K562 (cell line): ENCODE measurements around the gene CD248. TPM values are rescaled to one million over a fixed set of nuclear protein-coding genes. Genes with fewer than 3 reads are reported as not detected.

ENCODE experiments used
- BACH1 ChIP-seq: fragments of 200-800 bp; sonication (Bioruptor generic); IDR thresholded peaks from 2 replicates; pipeline ENCODE4 v1.6.1; 2016; ENCODE audit warnings: missing genetic modification characterization, missing compliant biosample characterization
- CBX5 ChIP-seq: IDR thresholded peaks from 2 replicates; pipeline ENCODE4 v1.6.1; 2014; ENCODE audit warnings: low read depth, borderline replicate concordance
- DACH1 ChIP-seq: fragments of 450-650 bp; IDR thresholded peaks from 2 replicates; pipeline ENCODE4 v1.6.1; 2018; ENCODE audit not compliant: partially characterized antibody
- ETV6 ChIP-seq, 3 experiments: fragments of 150-350 bp in 1 of 3; sonication (generic) in 1 of 3; formaldehyde crosslinking in 1 of 3; IDR thresholded peaks; 2 replicates each; pipeline versions ENCODE4 v1.6.1 to v1.8.0; 2014 to 2022; ENCODE audit warnings: borderline replicate concordance in 2 of 3, low read depth in 2 of 3, antibody characterized with exemption in 1 of 3, low read length in 1 of 3, mild to moderate bottlenecking in 1 of 3, missing genetic modification reagents in 1 of 3
- KDM2B ChIP-seq: fragments of 250-450 bp; sonication (Bioruptor Pico); IDR thresholded peaks from 2 replicates; pipeline ENCODE4 v1.8.0; 2021; ENCODE audit warnings: mild to moderate bottlenecking, moderate library complexity
- PCBP2 ChIP-seq: fragments of 200-400 bp; formaldehyde crosslinking; IDR thresholded peaks from 2 replicates; pipeline ENCODE4 v1.6.1; 2018; ENCODE audit warnings: low read length, low read depth, mild to moderate bottlenecking, moderate library complexity; ENCODE audit not compliant: poor library complexity, severe bottlenecking
- RBM14 ChIP-seq: fragments of 200-400 bp; formaldehyde crosslinking; IDR thresholded peaks from 2 replicates; pipeline ENCODE4 v1.6.1; 2018; ENCODE audit warnings: low read depth, mild to moderate bottlenecking, low read length, moderate library complexity, borderline replicate concordance; ENCODE audit not compliant: insufficient read depth
- SP2 ChIP-seq: IDR thresholded peaks from 2 replicates; pipeline ENCODE4 v1.6.1; 2011; ENCODE audit warnings: mild to moderate bottlenecking, low read depth, low read length, moderate library complexity; ENCODE audit not compliant: poor library complexity, severe bottlenecking; ENCODE audit errors: extremely low read depth
- TCF3 ChIP-seq: sonication (generic); formaldehyde crosslinking; IDR thresholded peaks from 2 replicates; pipeline ENCODE4 v1.4.0; 2020; ENCODE audit warnings: mild to moderate bottlenecking, missing genetic modification reagents
- TFAP4 ChIP-seq: sonication (generic); formaldehyde crosslinking; IDR thresholded peaks from 2 replicates; pipeline ENCODE4 v1.8.0; 2022; ENCODE audit warnings: missing genetic modification reagents, mild to moderate bottlenecking, moderate library complexity, borderline replicate concordance
- polyA plus RNA-seq, 8 experiments: library from polyadenylated mRNA; depleted of rRNA in 4 of 8; stranded (reverse) in 5 of 8; unstranded in 3 of 8; fragments of >200 nt; fragmentation: Nextera tagmentation in 2 of 8; fragmentation: Illumina TruSeq in 1 of 8; extraction: Ambion mirVana in 2 of 8; extraction: Trizol in 1 of 8; gene quantifications; 2 replicates each; pipeline versions ENCODE4 v1.2.1 to v1.2.3, GENCODE V29; 2011 to 2014; ENCODE audit warnings: inconsistent platforms in 1 of 8, missing spikeins in 1 of 8
- total RNA-seq, 7 experiments: library from RNA; depleted of rRNA in 6 of 7; stranded (reverse); fragments of >200 nt in 6 of 7; fragmentation: Illumina TruSeq in 2 of 7; extraction: Trizol in 2 of 7; gene quantifications; 2 replicates each; pipeline versions ENCODE4 v1.2.1 to v1.2.3, GENCODE V29; 2011 to 2021; ENCODE audit warnings: low replicate concordance in 1 of 7
- TF ChIP-seq, protein P1 (sequence below), 2 experiments: fragments of 450-650 bp; formaldehyde crosslinking in 1 of 2; IDR thresholded peaks; 2 replicates each; pipeline versions ENCODE4 v1.4.0 to v1.6.1; 2014 to 2020; ENCODE audit warnings: mild to moderate bottlenecking in 2 of 2, borderline replicate concordance in 1 of 2, low read depth in 1 of 2
- TF ChIP-seq, protein P2 (sequence below): sonication (generic); formaldehyde crosslinking; IDR thresholded peaks from 2 replicates; pipeline ENCODE4 v1.5.0; 2020; ENCODE audit warnings: missing genetic modification reagents

CD248 gene
- total and polyA plus RNA-seq, 9 of the 15 experiments (the other 6 are each of a cell fraction or from before 2014, with no cell fraction given): 0.09 TPM; not detected in 8

- TF ChIP-seq TFAP4 (CRISPR knock-in tag) (peak; percentile 74; the same call in 1 of the 2 replicates), TCF3 (CRISPR knock-in tag) (no peak; the same call in 1 of the 2 replicates), PCBP2 (no peak), ETV6 (IDR thresholded peaks at IDR 0.05; ENCODE audit: borderline replicate concordance in 1 of 2, low read depth in 2 of 2, low read length in 1 of 2) (no peak), ETV6 (CRISPR knock-in tag; IDR thresholded peaks at IDR 0.05; ENCODE audit: borderline replicate concordance) (no peak), BACH1 (tag) (no peak), DACH1 (no peak), SP2 (no peak), CBX5 (no peak), KDM2B (0 out of 2 replicates have a peak, but pooled peaks have one; percentile 76), RBM14 (no peak)
- TF ChIP-seq, protein P1, sequence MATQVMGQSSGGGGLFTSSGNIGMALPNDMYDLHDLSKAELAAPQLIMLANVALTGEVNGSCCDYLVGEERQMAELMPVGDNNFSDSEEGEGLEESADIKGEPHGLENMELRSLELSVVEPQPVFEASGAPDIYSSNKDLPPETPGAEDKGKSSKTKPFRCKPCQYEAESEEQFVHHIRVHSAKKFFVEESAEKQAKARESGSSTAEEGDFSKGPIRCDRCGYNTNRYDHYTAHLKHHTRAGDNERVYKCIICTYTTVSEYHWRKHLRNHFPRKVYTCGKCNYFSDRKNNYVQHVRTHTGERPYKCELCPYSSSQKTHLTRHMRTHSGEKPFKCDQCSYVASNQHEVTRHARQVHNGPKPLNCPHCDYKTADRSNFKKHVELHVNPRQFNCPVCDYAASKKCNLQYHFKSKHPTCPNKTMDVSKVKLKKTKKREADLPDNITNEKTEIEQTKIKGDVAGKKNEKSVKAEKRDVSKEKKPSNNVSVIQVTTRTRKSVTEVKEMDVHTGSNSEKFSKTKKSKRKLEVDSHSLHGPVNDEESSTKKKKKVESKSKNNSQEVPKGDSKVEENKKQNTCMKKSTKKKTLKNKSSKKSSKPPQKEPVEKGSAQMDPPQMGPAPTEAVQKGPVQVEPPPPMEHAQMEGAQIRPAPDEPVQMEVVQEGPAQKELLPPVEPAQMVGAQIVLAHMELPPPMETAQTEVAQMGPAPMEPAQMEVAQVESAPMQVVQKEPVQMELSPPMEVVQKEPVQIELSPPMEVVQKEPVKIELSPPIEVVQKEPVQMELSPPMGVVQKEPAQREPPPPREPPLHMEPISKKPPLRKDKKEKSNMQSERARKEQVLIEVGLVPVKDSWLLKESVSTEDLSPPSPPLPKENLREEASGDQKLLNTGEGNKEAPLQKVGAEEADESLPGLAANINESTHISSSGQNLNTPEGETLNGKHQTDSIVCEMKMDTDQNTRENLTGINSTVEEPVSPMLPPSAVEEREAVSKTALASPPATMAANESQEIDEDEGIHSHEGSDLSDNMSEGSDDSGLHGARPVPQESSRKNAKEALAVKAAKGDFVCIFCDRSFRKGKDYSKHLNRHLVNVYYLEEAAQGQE (IDR thresholded peaks at IDR 0.05; ENCODE audit: borderline replicate concordance): no peak
- TF ChIP-seq, protein P1 (CRISPR knock-in tag; IDR thresholded peaks at IDR 0.05; ENCODE audit: low read depth): 0 out of 2 replicates have a peak, but pooled peaks have one; percentile 41
- TF ChIP-seq, protein P2, sequence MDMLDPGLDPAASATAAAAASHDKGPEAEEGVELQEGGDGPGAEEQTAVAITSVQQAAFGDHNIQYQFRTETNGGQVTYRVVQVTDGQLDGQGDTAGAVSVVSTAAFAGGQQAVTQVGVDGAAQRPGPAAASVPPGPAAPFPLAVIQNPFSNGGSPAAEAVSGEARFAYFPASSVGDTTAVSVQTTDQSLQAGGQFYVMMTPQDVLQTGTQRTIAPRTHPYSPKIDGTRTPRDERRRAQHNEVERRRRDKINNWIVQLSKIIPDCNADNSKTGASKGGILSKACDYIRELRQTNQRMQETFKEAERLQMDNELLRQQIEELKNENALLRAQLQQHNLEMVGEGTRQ (CRISPR knock-in tag): no peak
Observed at GRCh38 chr11:66347425-66348276, 30.8 kb upstream of the CD248 start, which contains the start of gene B4GAT1 (continued).
